ENCODE measurements around the gene CARD11. TPM values are rescaled to one million over a fixed set of nuclear protein-coding genes. Genes with fewer than 3 reads are reported as not detected.

CARD11 gene
- total RNA-seq, 1 donor from 2014 or later = 6.3 TPM

- H3K27me3 ChIP-seq (ENCODE audit: control insufficient read depth, insufficient read depth, low read length) = no peaks in the 10 kb centered on the region
- no peak overlapping the region for H3K4me3 ChIP-seq (ENCODE audit: low read depth, low read length)
- DNase-seq (ENCODE audit: low read depth) (peak; percentile 6), FAIRE-seq (no peak)
- no peaks in the 10 kb centered on the region for H3K36me3 ChIP-seq (ENCODE audit: control insufficient read depth, insufficient read depth, low read length)
- TF ChIP-seq CTCF (IDR thresholded peaks at IDR 0.05; ENCODE audit: insufficient read depth, low read length, severe bottlenecking) = no peak
Measured at GRCh38 chr7:3083350-3083749, 39.7 kb upstream of the CARD11 start.

GRCh38 chr7:3082831-3083230, 39.2 kb upstream of the CARD11 start:
- FAIRE-seq (no peak), DNase-seq (ENCODE audit: low read depth) (no peak)
- TF ChIP-seq CTCF (IDR thresholded peaks at IDR 0.05; ENCODE audit: insufficient read depth, low read length, severe bottlenecking) = no peak
- H3K4me3 ChIP-seq (ENCODE audit: low read depth, low read length) = no peak overlapping the region
- H3K36me3 ChIP-seq (ENCODE audit: control insufficient read depth, insufficient read depth, low read length) = no peaks in the 10 kb centered on the region
- no peaks in the 10 kb centered on the region for H3K27me3 ChIP-seq (ENCODE audit: control insufficient read depth, insufficient read depth, low read length)

- Histone ChIP-seq H3K27me3 (ENCODE audit: control insufficient read depth, insufficient read depth, low read length) (no peaks in the 10 kb centered on the region), H3K36me3 (ENCODE audit: control insufficient read depth, insufficient read depth, low read length) (no peaks in the 10 kb centered on the region), H3K4me3 (ENCODE audit: low read depth, low read length) (no peak overlapping the region)
- FAIRE-seq (no peak), DNase-seq (ENCODE audit: low read depth) (no peak)
- no peak for TF ChIP-seq CTCF (IDR thresholded peaks at IDR 0.05; ENCODE audit: insufficient read depth, low read length, severe bottlenecking)
Measured at GRCh38 chr7:3082386-3082785, 38.7 kb upstream of the CARD11 start.

GRCh38 chr7:3080106-3080505, 36.4 kb upstream of the CARD11 start:
- Histone ChIP-seq H3K27me3 (ENCODE audit: control insufficient read depth, insufficient read depth, low read length) (no peaks in the 10 kb centered on the region), H3K4me3 (ENCODE audit: low read depth, low read length) (no peak overlapping the region), H3K36me3 (ENCODE audit: control insufficient read depth, insufficient read depth, low read length) (no peaks in the 10 kb centered on the region)
- no peak for TF ChIP-seq CTCF (IDR thresholded peaks at IDR 0.05; ENCODE audit: insufficient read depth, low read length, severe bottlenecking)
- FAIRE-seq (peak; percentile 43), DNase-seq (ENCODE audit: low read depth) (no peak)

GRCh38 chr7:3078514-3078913, 34.8 kb upstream of the CARD11 start:
- DNase-seq (ENCODE audit: low read depth) (no peak), FAIRE-seq (peak; percentile 58)
- TF ChIP-seq CTCF (IDR thresholded peaks at IDR 0.05; ENCODE audit: insufficient read depth, low read length, severe bottlenecking) = no peak
- H3K36me3 ChIP-seq (ENCODE audit: control insufficient read depth, insufficient read depth, low read length) = no peaks in the 10 kb centered on the region
- H3K4me3 ChIP-seq (ENCODE audit: low read depth, low read length) = no peak overlapping the region
- no peaks in the 10 kb centered on the region for H3K27me3 ChIP-seq (ENCODE audit: control insufficient read depth, insufficient read depth, low read length)

- H3K36me3 ChIP-seq (ENCODE audit: control insufficient read depth, insufficient read depth, low read length) = no peaks in the 10 kb centered on the region
- DNase-seq (ENCODE audit: low read depth) = no peak
- no peak for FAIRE-seq
Measured at GRCh38 chr7:3076700-3077099, 33.0 kb upstream of the CARD11 start.

More at GRCh38 chr7:3076700-3077099, 33.0 kb upstream of the CARD11 start:
- H3K4me3 ChIP-seq (ENCODE audit: low read depth, low read length) = no peak overlapping the region
- no peak for TF ChIP-seq CTCF (IDR thresholded peaks at IDR 0.05; ENCODE audit: insufficient read depth, low read length, severe bottlenecking)
- H3K27me3 ChIP-seq (ENCODE audit: control insufficient read depth, insufficient read depth, low read length) = no peaks in the 10 kb centered on the region
